Measurements from ENCODE around the gene PHF12.

- TF ChIP-seq CREB5 (CRISPR knock-in tag; IDR thresholded peaks at IDR 0.05; ENCODE audit: low read depth) (no peak), ZNF565 (CRISPR knock-in tag; conservative IDR thresholded peaks at IDR 0.05; ENCODE audit: low read depth) (no peak), ZFP3 (CRISPR knock-in tag; IDR thresholded peaks at IDR 0.05) (no peak), OSR1 (CRISPR knock-in tag; IDR thresholded peaks at IDR 0.05) (no peak), GLIS3 (CRISPR knock-in tag; IDR thresholded peaks at IDR 0.05) (no peak), ZNF8 (CRISPR knock-in tag; IDR thresholded peaks at IDR 0.05) (no peak), SNAI2 (CRISPR knock-in tag; IDR thresholded peaks at IDR 0.05) (no peak), ZFP30 (CRISPR knock-in tag; IDR thresholded peaks at IDR 0.05) (no peak), PATZ1 (CRISPR knock-in tag; IDR thresholded peaks at IDR 0.05; ENCODE audit: borderline replicate concordance) (no peak), ESRRG (CRISPR knock-in tag; IDR thresholded peaks at IDR 0.05) (no peak), TCF4 (CRISPR knock-in tag; IDR thresholded peaks at IDR 0.05; ENCODE audit: borderline replicate concordance) (no peak), ISL1 (CRISPR knock-in tag; IDR thresholded peaks at IDR 0.05) (no peak)
Measured at GRCh38 chr17:28882154-28882895, 69.0 kb downstream of the PHF12 start.
